D721Med (cell line): ENCODE data around the gene KIF6.
"Not testable (repeated sequence)": the region's sequence is repeated elsewhere in the genome, so short reads cannot be mapped to it uniquely, and the experiment has no call there.

ENCODE experiments used
- DNase-seq: peaks from one replicate; pipeline ENCODE4 v3.0.0; 2011; ENCODE audit warnings: low spot score; ENCODE audit not compliant: insufficient read length
- FAIRE-seq: peaks from 2 replicates; lab custom pipeline; 2011; peaks lifted over from hg19 to GRCh38; lab: Jason Lieb, UNC
- CTCF ChIP-seq: IDR thresholded peaks from 2 replicates; pipeline ENCODE4 v1.5.1; 2012; ENCODE audit warnings: mild to moderate bottlenecking, control low read depth; ENCODE audit not compliant: insufficient read depth; ENCODE audit errors: missing control alignments

The KIF6 gene

GRCh38 chr6:39296745-39297640, 428.2 kb downstream of the KIF6 start:
- FAIRE-seq = no peak
- no peak for DNase-seq
- no peak for TF ChIP-seq CTCF

GRCh38 chr6:39295611-39296011, 429.6 kb downstream of the KIF6 start:
- TF ChIP-seq CTCF = no peak
- DNase-seq = no peak
- FAIRE-seq = no peak

GRCh38 chr6:39294899-39295298, 430.3 kb downstream of the KIF6 start:
- TF ChIP-seq CTCF = no peak
- FAIRE-seq (no peak), DNase-seq (no peak)

- DNase-seq (no peak), FAIRE-seq (no peak)
- TF ChIP-seq CTCF = no peak
Observed at GRCh38 chr6:39294133-39294532, 431.1 kb downstream of the KIF6 start.

GRCh38 chr6:39292637-39293036, 432.6 kb downstream of the KIF6 start:
- FAIRE-seq (no peak), DNase-seq (no peak)
- TF ChIP-seq CTCF = no peak

- DNase-seq (no peak), FAIRE-seq (no peak)
- TF ChIP-seq CTCF = no peak
Observed at GRCh38 chr6:39289490-39289889, 435.7 kb downstream of the KIF6 start.

- no peak for TF ChIP-seq CTCF
- FAIRE-seq = no peak
- DNase-seq = no peak
Observed at GRCh38 chr6:39287601-39288000, 437.6 kb downstream of the KIF6 start.

- not testable (repeated sequence) for FAIRE-seq, DNase-seq
Observed at GRCh38 chr6:39286596-39286995, 438.6 kb downstream of the KIF6 start.
